Adrenal gland (tissue), 12 donors: ENCODE measurements around the gene PRSS33. TPM values are rescaled to one million over a fixed set of nuclear protein-coding genes. Genes with fewer than 3 reads are reported as not detected.

Source experiments
- DNase-seq, 7 donors: peaks; one replicate each; pipeline ENCODE4 v3.0.0-alpha.2; 2019 to 2020
- H3K27ac ChIP-seq, 5 donors: fragments of 200-600 bp; sonication (generic) in 4 of 5; 1 replicate in 3 of 5; 2 replicates in 2 of 5; pipeline versions ENCODE4 v1.5.1 to v1.8.0; 2016 to 2020; ENCODE audit warnings: mild to moderate bottlenecking in 1 of 5
- H3K27me3 ChIP-seq: fragments of 200-600 bp; 2 replicates; pipeline ENCODE4 v1.8.0; 2021
- H3K36me3 ChIP-seq, 2 donors: fragments of 200-600 bp; replicated peaks in 1 of 2; 1 replicate in 1 of 2; 2 replicates in 1 of 2; pipeline versions ENCODE4 v1.5.1 to v1.8.0; 2018 to 2022
- H3K4me1 ChIP-seq, 2 donors: fragments of 200-600 bp; replicated peaks in 1 of 2; 1 replicate in 1 of 2; 2 replicates in 1 of 2; pipeline versions ENCODE4 v1.5.1 to v1.8.0; 2018 to 2021
- H3K4me3 ChIP-seq, 4 donors: fragments of 200-600 bp; sonication (generic) in 3 of 4; one replicate each; pipeline ENCODE4 v1.5.1; 2016 to 2018
- H3K9me3 ChIP-seq, 3 donors: fragments of 200-600 bp; sonication (generic) in 1 of 3; replicated peaks in 1 of 3; 1 replicate in 2 of 3; 2 replicates in 1 of 3; pipeline versions ENCODE4 v1.5.1 to v1.8.0; 2016 to 2021
- POLR2A ChIP-seq, 2 donors: fragments of 450-650 bp; IDR thresholded peaks; one replicate each; pipeline ENCODE4 v1.6.1; 2017; ENCODE audit warnings: antibody characterized with exemption in 2 of 2, mild to moderate bottlenecking in 2 of 2, moderate library complexity in 1 of 2
- WGBS, 4 donors: extraction: QIAGEN DNeasy Blood & Tissue Kit in 2 of 4; methylation state at CpG; one replicate each; pipeline versions ENCODE4 v1.1.5 to v1.1.7; 2013 to 2017; 5-methylcytosine and 5-hydroxymethylcytosine counted together
- intact Hi-C, 2 donors: fragments of 100-400 bp; cut with DNase I; formaldehyde crosslinking; loops; one replicate each; pipeline versions ENCODE4 v1.14.1 to v1.15.0; 2022 to 2023
- polyA plus RNA-seq, 3 donors: library from polyadenylated mRNA; stranded (reverse); fragments of 200-250 nt in 2 of 3; fragments of 350-450 nt in 1 of 3; fragmentation: Illumina TruSeq in 1 of 3; extraction: RNeasy Lipid Tissue Mini Kit (QIAGEN cat#74804) in 1 of 3; gene quantifications; one replicate each; pipeline ENCODE4 v1.2.3, GENCODE V29; 2013 to 2014
- total RNA-seq, 9 donors: library from RNA; depleted of rRNA in 4 of 9; stranded (reverse); fragments of >200 nt in 4 of 9; fragments of 120-200 nt in 1 of 9; fragmentation: NEBNext Ultra II Directional in 1 of 9; extraction: Animal tissue kit (Norgen Biotek cat#: 25700) in 1 of 9; gene quantifications; one replicate each; pipeline versions ENCODE4 v1.1.0 to v1.2.4, GENCODE V29; 2013 to 2023
- TF ChIP-seq, protein P1 (sequence below), 6 experiments: fragments of 450-650 bp in 4 of 6; fragments of 200-600 bp in 2 of 6; sonication (generic) in 1 of 6; IDR thresholded peaks; 1 replicate in 5 of 6; 2 replicates in 1 of 6; pipeline versions ENCODE4 v1.5.1 to v1.8.0; 2016 to 2021; ENCODE audit warnings: antibody characterized with exemption in 6 of 6, mild to moderate bottlenecking in 2 of 6, moderate library complexity in 1 of 6
- donor health status: healthy with polysubstance abuse.
- donor health status: Bipolar disorder and iron deficiency.
- donor health status: DM: yes; HTN: yes; CAD: no.
- donor health status: DM: no; HTN: no; CAD: no.
- donor health status: DM: no; HTN: no; CAD: no.
- donor health status: DM: yes; HTN: yes; CAD: no.

PRSS33 gene
- total and polyA plus RNA-seq, 12 donors = not detected

GRCh38 chr16:2817340-2818271 lies 30.2 kb upstream of the PRSS33 start:
- Histone ChIP-seq H3K4me3 (no peak overlapping the region), H3K27ac (no peak overlapping the region), H3K4me1 (no peaks in the 10 kb centered on the region), H3K36me3 (no peaks in the 10 kb centered on the region), H3K27me3 (no peaks in the 10 kb centered on the region), H3K9me3 (no peaks in the 10 kb centered on the region)
- peak in 1 of 7 donors; percentile 4 for DNase-seq
- intact Hi-C loops = no loop called here
- 76 to 82% (median 78%) methylated on average over 41 to 68 of the region's 68 CpGs for WGBS, 4 donors
- TF ChIP-seq, protein P1, sequence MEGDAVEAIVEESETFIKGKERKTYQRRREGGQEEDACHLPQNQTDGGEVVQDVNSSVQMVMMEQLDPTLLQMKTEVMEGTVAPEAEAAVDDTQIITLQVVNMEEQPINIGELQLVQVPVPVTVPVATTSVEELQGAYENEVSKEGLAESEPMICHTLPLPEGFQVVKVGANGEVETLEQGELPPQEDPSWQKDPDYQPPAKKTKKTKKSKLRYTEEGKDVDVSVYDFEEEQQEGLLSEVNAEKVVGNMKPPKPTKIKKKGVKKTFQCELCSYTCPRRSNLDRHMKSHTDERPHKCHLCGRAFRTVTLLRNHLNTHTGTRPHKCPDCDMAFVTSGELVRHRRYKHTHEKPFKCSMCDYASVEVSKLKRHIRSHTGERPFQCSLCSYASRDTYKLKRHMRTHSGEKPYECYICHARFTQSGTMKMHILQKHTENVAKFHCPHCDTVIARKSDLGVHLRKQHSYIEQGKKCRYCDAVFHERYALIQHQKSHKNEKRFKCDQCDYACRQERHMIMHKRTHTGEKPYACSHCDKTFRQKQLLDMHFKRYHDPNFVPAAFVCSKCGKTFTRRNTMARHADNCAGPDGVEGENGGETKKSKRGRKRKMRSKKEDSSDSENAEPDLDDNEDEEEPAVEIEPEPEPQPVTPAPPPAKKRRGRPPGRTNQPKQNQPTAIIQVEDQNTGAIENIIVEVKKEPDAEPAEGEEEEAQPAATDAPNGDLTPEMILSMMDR (IDR thresholded peaks at IDR 0.05) = no peak
- TF ChIP-seq POLR2A (IDR thresholded peaks at IDR 0.05) = no peak

- DNase-seq = peak in 1 of 7 donors; percentile 4
- intact Hi-C loops = no loop called here
- TF ChIP-seq, protein P1 (IDR thresholded peaks at IDR 0.05) = no peak
- no peak for TF ChIP-seq POLR2A (IDR thresholded peaks at IDR 0.05)
- Histone ChIP-seq H3K27ac (no peak within 1 kb of the TSS), H3K36me3 (no peaks in the 10 kb centered on the region), H3K4me3 (no peak within 1 kb of the TSS), H3K9me3 (no peaks in the 10 kb centered on the region), H3K27me3 (no peaks in the 10 kb centered on the region), H3K4me1 (no peaks in the 10 kb centered on the region)
- 68 to 99% (median 80%) methylated on average over 9 to 28 of the region's 28 CpGs for WGBS, 4 donors
These were observed 29.5 kb upstream of the PRSS33 start, which contains the start of gene PRSS21 for GRCh38 chr16:2816751-2817339. PRSS21 (plus strand) TSS chr16:2817237; CDS start chr16:2817269, 32 bp downstream.

DNA sequence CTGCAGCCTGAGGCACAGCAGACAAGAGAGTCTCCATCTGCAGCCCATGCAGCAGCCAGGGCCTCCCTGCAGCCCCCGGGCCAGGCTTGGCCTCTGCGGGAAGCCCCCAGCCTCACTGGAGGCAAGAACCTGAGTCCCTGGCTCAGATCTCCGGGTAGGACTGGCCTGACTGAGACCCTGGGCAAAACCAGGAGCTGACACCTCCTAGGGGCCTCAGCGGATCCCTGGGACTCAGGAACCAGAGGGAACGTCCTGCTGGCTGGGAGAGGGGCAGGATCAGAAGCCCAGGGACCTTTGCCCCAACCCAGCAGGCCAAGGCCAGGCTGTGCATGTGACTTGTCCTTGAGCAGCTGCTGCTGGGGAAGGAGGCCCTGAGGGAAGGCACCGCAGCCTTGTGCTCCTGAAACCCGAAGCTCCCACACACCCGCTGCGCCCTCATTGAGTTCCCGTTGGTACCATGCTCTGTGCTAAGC lies 28.0 kb upstream of the PRSS33 start:
- no peak overlapping the region for H3K4me3 ChIP-seq
- no peaks in the 10 kb centered on the region for H3K36me3 ChIP-seq
- intact Hi-C loops = no loop called here
- no peaks in the 10 kb centered on the region for H3K9me3 ChIP-seq
- no peaks in the 10 kb centered on the region for H3K27me3 ChIP-seq
- 50 to 92% (median 52%) methylated on average over 4 to 10 of the region's 10 CpGs for WGBS, 4 donors
- H3K4me1 ChIP-seq = no peaks in the 10 kb centered on the region
- no peak for TF ChIP-seq POLR2A (IDR thresholded peaks at IDR 0.05)
- TF ChIP-seq, protein P1 (IDR thresholded peaks at IDR 0.05) = no peak
- no peak overlapping the region for H3K27ac ChIP-seq
- peak in 1 of 7 donors; percentile 5 for DNase-seq

- Histone ChIP-seq H3K9me3 (no peaks in the 10 kb centered on the region), H3K4me3 (no peak overlapping the region), H3K36me3 (no peaks in the 10 kb centered on the region), H3K4me1 (no peaks in the 10 kb centered on the region), H3K27ac (no peak overlapping the region), H3K27me3 (no peaks in the 10 kb centered on the region)
- 77 to 91% (median 87%) methylated on average over 10 to 20 of the region's 20 CpGs for WGBS, 4 donors
- intact Hi-C loops = no loop called here
- DNase-seq = no peak
- TF ChIP-seq, protein P1 (IDR thresholded peaks at IDR 0.05) = no peak
- no peak for TF ChIP-seq POLR2A (IDR thresholded peaks at IDR 0.05)
These were observed 27.4 kb upstream of the PRSS33 start for GRCh38 chr16:2814551-2815298.
